Brain microvascular endothelial cell (primary cell): ENCODE results near the gene YY1.
A peak's percentile ranks its signal among the peaks of the same experiment; 100 is the strongest.
"Not testable (repeated sequence)": the region's sequence is repeated elsewhere in the genome, so short reads cannot be mapped to it uniquely, and the experiment has no call there.

ENCODE experiments used
- DNase-seq: peaks from one replicate; pipeline ENCODE4 v3.0.0-alpha.2; 2020
- H3K27ac ChIP-seq: fragments of 250-450 bp; sonication (Bioruptor Pico); 2 replicates; pipeline ENCODE4 v1.5.1; 2020; ENCODE audit warnings: mild to moderate bottlenecking, moderate library complexity
- H3K27me3 ChIP-seq: fragments of 250-450 bp; sonication (Bioruptor Pico); replicated peaks from 2 replicates; pipeline ENCODE4 v1.5.1; 2020; ENCODE audit warnings: mild to moderate bottlenecking
- H3K36me3 ChIP-seq: fragments of 250-450 bp; sonication (Bioruptor Pico); replicated peaks from 2 replicates; pipeline ENCODE4 v1.5.1; 2020; ENCODE audit warnings: mild to moderate bottlenecking
- H3K4me3 ChIP-seq: 2 replicates; pipeline ENCODE4 v1.5.1; 2011; ENCODE audit warnings: low read depth, mild to moderate bottlenecking, control low read depth, low read length, moderate library complexity
- CTCF ChIP-seq: IDR thresholded peaks from 2 replicates; pipeline ENCODE4 v1.5.1; 2011; ENCODE audit warnings: low read depth, mild to moderate bottlenecking, moderate library complexity, low read length, control low read depth, inconsistent platforms; ENCODE audit errors: missing control alignments
- in situ Hi-C: cut with HindIII; loops from 2 replicates; pipeline ENCODE4 v1.10.0; 2017; ENCODE audit warnings: low sequenced_read_pairs, low pct_ligation_motif_present

YY1 gene

GRCh38 chr14:100307766-100308426 lies 69.0 kb downstream of the YY1 start:
- TF ChIP-seq CTCF, result no peak
- Histone ChIP-seq H3K36me3 (no peaks in the 10 kb centered on the region), H3K27me3 (no peaks in the 10 kb centered on the region), H3K27ac (no peak overlapping the region), H3K4me3 (peak overlapping the region; percentile 75)
- in situ Hi-C loops, result no loop called here
- DNase-seq, result no peak

- H3K27ac ChIP-seq, H3K36me3 ChIP-seq, in situ Hi-C loops, H3K27me3 ChIP-seq, H3K4me3 ChIP-seq, DNase-seq: not testable (repeated sequence)
These were observed 69.5 kb downstream of the YY1 start for GRCh38 chr14:100308427-100308792.

DNA sequence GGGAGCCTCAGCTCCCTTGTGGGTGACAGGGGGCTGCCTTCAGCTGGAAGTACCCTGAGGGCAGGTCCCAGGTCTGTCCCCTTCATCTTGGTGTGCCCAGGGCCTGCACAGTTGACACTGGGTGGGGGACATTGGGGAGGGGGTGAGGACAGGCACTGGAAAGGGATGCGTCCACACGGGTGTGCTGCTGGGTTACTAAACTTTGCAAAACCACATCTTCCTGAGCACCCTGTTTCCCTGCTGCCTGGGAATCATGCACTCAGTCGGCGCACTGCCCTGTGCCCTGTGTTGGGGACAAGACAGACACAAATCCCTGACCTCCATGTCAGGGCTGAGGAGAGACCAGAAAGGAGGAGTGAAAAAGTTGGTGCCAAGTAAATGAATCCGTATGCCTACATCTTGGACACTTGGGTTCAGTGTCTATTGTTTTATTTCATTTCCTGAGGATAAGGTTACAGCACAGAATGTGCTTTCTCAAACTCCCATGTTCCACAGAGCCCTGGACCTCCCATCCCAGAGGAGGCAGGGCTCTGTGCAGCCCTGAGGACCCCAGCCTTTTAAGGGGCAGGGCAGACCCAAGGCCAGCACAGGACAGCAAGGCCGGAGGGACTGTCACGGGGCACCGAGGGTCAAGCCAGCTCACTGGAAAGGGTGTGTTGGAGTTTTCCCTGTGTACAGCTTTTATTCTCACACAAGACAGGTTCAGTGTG lies 70.2 kb downstream of the YY1 start:
- Histone ChIP-seq H3K36me3 (no peaks in the 10 kb centered on the region), H3K27me3 (no peaks in the 10 kb centered on the region), H3K27ac (no peak overlapping the region), H3K4me3 (no peak overlapping the region)
- no peak for TF ChIP-seq CTCF
- in situ Hi-C loops, result no loop called here
- DNase-seq, result no peak

DNA sequence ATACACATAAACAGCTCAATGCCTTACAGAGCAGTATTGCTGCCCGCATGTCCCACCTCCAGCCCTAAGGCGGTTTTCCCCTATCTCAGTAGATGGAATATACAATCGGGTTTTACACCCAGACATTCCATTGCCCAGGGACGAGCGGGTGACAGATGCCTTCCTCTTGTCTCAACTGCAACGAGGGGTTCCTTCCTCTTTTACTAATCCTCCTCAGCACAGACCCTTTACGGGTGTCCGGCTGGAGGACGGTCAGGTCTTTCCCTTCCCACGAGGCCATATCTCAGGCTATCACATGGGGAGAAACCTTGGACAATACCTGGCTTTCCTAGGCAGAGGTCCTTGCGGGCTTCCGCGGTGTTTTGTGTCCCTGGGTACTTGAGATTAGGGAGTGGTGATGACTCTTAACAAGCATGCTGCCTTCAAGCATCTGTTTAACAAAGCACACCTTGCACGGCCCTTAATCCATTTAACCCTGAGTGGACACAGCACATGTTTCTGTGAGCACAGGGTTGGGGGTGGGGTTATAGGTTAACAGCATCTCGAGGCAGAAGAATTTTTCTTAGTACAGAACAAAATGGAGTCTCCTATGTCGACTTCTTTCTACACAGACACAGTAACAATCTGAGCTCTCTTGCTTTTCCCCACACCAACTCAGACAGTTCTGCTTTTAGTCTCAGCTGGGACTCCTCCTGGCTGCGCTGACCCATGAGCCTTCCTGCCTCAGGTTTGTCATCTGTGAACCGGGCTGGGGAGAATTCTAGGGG lies 73.3 kb downstream of the YY1 start:
- DNase-seq, in situ Hi-C loops, H3K4me3 ChIP-seq, H3K36me3 ChIP-seq, H3K27ac ChIP-seq, H3K27me3 ChIP-seq: not testable (repeated sequence)

DNA sequence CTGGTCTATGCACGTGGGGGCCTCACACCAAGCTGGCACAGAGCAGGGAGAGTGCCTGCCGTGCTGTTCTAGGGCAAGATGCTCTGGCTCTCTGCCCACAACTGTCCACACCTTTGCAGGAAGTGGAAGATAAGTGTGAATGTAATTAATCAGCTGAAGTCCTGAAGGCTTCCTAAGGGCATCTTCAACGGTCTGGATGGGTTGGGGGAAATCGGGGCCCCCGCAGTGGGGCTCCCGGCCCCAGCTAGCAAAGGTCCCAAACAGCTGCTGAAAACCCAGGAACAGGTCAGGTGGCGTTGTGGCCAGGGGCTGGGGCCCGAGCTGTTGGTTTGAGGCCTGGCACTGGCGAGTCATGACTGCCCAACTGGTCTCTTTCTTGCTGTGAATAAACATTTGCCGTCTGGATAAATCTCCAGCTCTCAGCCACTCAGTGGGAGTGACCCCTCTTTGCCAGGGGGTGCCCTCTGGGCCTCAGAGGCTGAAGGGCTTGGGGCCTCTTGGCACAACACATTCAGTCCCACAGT lies 74.0 kb downstream of the YY1 start:
- Histone ChIP-seq H3K27me3 (no peaks in the 10 kb centered on the region), H3K36me3 (no peaks in the 10 kb centered on the region), H3K4me3 (no peak overlapping the region), H3K27ac (no peak overlapping the region)
- TF ChIP-seq CTCF, result no peak
- in situ Hi-C loops, result no loop called here
- no peak for DNase-seq

GRCh38 chr14:100313464-100314230 lies 74.7 kb downstream of the YY1 start:
- Histone ChIP-seq H3K27ac (no peak overlapping the region), H3K27me3 (no peaks in the 10 kb centered on the region), H3K36me3 (no peaks in the 10 kb centered on the region), H3K4me3 (no peak overlapping the region)
- in situ Hi-C loops, result no loop called here
- no peak for TF ChIP-seq CTCF
- DNase-seq, result no peak
